NCI-H1436 treated with DMSO at 0.1 percent for 48 hours (cell line): Measurements from ENCODE around the gene PRKCG.

ENCODE experiments used
- DNase-seq: peaks from one replicate; lab custom pipeline; 2025; lab: John Stamatoyannopoulos, UW

PRKCG gene

DNA sequence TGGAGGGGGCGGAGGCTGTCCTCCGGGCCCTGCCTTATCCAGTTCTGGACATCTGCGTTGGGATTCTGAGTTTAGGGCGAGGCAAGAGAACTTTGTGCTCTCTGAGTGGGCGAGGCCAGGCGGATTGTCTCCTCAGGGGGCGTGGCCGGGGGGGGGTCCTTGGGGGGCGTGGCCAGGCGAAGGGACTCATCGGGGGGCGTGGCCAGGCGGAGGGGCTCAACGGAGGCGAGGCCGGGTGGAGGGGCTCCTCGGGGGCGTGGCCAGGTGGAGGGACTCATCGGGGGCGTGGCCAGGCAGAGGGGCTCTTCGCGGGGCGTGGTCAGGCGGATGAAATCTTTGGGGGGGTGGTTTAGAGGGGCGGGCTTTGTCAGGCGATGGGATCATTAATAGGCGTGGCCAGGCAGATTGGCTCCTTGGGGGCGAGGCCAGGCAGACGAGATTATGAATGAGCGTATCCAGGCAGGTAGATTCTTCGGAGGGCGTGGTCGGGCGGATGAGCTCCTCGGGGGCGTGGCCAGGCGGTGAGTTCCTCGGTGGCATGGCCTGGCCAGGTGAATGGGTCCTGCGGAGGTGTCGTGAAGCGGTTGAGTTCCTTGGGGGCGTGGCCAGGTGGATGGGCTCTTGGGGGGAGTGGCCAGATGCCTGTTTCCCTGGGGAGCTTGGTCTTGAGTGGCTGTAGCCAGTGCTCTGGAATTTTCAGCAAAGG is 16.8 kb downstream of the PRKCG start:
- DNase-seq = no peak

DNA sequence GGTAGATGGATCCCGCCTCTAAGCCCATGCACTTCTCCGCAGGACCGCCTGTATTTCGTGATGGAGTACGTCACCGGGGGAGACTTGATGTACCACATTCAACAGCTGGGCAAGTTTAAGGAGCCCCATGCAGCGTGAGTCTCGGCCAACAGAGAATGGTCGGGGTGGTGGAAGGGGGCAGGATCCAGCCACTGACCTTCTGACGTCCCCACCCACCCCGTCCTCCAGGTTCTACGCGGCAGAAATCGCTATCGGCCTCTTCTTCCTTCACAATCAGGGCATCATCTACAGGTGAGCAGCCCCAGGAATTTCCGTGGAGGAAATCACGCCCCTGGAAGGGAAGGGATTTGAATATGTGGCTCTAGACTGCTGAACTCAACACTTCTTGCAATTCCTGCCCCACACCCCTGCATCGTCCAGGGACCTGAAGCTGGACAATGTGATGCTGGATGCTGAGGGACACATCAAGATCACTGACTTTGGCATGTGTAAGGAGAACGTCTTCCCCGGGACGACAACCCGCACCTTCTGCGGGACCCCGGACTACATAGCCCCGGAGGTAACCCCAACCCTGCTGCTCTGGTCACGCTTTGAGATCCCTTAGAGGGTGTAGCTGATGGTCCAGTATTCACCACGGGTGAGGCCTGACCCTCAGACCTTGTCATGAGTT is 18.3 kb downstream of the PRKCG start:
- DNase-seq = no peak

DNA sequence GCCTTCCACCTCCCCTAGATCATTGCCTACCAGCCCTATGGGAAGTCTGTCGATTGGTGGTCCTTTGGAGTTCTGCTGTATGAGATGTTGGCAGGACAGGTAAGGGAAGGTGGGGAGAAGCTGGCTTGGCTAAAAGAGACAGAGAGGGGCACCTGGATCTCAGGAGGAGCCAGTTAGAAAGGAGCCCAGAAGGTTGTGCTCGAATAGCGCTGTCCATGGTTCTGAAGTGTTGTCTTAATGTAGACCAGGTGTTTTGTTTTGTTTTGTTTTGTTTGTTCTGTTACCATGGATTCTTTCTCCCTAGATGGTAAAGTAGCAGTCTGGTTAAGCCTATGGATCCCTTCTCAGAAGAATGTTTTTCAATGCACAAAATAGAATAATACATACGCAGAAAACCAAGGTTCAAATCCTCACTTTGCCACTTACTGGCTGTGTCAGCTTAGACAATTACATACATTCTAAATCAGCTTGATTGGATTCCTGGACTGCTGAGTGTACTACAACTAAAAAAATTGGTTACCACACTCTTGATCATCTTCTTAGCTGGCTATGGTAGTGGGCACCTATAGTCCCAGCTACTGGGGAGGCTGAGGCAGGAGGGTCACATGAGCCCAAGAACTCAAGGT is 21.2 kb downstream of the PRKCG start:
- no peak for DNase-seq

DNA sequence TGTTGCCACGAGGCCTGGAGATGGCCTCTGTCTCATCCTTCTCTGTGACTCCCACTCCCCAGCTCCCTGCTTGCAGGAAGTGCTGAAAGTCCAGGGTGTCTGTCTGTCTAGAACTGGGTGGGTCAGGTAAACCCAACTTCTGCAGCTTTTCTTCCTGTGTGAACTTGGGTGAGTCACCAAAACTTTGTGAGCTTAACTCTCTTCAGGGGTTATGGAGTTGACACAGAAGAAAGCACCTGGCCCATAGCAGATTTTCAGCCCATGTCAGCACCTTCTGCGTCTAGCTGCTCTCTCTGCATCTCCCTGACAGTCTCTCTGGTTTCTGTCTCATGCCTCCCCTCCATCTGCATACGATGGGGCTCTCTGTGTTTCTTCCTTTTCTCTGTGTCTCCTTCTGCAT is 22.9 kb downstream of the PRKCG start:
- DNase-seq = no peak

DNA sequence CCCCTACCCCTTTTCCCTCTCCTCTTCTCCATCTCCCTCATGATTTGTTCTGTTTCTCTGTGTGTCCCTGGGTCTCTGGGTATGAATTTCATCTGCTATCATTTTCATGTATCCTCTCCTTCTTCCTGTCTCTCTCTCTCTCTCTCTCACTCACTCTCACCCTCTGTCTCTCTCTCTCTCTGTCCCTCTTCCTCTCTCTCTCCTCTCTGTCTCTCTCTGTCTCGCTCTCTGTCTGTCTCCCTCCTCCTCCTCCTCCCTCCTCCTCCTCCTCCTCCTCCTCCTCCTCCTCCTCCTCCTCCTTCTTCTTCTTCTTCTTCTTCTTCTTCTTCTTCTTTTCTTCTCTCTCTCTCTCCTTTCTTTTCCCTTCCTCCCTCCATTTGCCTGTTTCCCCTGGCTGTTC is 23.8 kb downstream of the PRKCG start:
- no peak for DNase-seq

DNA sequence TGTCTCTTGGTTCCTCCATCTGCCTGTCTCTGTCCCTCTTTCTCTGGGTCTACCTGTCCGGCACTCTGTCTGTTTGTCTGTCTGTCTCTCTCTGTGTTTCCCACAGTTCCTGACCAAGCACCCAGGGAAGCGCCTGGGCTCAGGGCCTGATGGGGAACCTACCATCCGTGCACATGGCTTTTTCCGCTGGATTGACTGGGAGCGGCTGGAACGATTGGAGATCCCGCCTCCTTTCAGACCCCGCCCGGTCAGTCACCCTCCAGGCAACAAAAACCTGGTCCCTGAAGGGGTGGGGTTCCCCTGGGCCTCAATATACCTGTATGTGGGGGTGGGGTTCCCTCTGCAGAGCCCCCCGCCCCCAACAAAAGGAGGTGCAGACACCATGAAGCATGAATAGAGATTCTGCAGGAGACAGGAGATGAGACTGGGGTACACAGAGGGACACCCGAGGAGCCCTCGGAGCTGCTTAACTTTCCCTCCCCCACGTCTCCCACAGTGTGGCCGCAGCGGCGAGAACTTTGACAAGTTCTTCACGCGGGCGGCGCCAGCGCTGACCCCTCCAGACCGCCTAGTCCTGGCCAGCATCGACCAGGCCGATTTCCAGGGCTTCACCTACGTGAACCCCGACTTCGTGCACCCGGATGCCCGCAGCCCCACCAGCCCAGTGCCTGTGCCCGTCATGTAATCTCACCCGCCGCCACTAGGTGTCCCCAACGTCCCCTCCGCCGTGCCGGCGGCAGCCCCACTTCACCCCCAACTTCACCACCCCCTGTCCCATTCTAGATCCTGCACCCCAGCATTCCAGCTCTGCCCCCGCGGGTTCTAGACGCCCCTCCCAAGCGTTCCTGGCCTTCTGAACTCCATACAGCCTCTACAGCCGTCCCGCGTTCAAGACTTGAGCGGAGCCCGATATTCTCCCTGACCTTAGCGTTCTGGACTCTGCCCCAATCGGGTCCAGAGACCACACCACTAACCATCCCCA is 24.5 kb downstream of the PRKCG start:
- DNase-seq = no peak

DNA sequence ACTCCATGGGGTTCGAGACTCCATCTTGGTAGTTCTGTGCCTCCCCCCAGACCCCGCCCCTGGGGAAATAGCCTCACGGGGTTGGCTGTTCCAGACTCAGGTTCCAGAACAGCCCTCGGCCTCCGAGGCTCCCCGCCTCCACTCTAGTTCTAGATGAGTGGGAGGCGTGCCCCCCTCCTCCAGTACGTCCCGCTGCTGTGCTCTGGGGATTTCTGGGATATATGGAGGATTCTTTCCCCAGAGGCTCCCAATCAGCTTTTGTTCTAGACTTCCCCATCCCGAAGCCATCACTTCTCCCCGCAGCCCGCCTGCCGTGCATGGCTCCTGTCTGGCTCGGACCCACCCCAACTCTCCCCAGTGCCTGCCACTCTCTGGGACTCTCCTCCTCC is 25.2 kb downstream of the PRKCG start:
- no peak for DNase-seq

DNA sequence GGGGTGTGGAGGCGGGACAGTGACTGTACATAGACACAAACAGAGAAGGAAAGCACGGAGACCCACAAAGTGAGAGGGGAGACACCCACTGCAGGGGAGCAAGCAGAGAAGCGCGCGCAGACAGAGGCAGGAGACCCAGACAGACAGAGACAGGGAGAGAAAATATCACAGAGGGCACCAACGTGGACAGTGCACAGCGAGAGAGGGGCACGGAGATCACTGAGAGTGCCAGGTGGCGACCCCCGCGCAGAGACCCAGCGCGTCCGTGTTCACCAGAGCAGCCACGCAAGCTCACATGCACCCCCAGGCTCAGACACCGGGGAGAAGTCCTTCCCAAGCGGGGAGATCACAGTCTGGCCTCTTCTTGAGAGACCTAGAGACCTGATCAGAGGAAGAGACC is 25.7 kb downstream of the PRKCG start:
- DNase-seq = no peak

DNA sequence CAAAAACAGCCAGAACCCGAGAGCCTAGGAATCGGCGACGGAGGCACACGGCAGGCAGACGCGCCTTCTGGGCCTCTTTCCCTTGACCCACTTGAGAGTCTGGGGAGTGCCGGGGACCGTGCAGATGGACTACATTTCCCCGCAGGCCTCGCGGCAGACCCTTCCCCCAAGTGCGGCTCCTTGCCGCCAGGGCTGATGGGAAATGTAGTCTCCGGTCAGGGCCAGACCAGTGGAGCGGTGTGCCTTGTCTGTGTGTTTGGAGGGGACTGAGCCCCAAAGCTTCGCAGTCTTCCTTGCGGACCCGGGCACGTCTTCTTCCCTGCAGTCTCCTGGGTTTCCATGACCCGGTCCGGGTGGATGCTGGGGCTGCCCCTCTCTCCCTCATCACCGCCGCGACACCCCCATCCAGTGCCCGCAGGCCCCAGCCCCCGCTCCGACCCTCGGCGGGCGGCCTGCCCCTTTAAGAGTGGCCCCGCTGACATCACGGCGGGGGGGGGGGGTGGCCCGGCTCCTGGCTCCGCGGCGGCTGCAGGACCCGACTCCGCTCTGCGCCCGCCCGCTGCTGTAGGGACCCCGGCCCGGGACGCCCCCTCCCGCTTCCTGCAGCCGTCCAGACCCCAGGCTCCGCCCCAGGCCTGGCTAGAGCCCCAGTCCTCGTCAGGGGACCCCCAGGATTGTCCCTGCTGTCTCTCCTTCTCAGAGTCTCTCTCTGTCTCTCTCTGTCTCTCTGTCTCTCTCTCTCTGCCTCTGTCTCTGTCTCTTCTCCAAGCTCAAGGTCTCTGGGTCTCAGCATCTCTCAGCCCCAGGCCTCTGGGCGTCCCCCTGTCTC is 26.3 kb downstream of the PRKCG start:
- DNase-seq = no peak

DNA sequence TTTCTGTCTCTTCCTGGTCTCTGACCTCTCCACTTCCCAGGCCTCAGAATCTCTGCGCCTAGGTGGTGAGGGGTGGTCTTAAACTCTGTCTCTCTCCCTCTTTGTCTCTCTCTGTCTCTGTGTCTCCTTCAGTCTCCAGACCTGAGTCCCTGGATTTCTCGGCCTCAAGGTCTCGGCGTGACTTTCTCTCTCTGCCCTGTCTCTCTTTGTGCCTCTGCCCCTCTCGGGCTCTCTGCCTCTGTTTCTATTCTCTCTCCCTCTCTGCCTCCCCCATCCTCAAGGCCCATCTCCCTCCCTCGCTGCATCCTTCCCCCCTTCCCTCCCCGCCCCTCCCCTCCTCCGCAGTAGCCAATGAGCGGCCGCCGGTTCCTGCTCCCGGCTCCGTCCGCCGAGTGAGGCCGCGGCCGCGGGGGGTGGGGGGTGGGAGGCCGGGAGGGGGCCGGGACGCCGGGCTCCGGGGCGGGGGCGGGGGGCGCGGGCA is 27.0 kb downstream of the PRKCG start, which contains the start of gene CACNG7:
Gene CACNG7, plus strand, starts transcription at position 344 of the 481 bp plus-strand sequence. CDS start 3,554 bp downstream, outside the sequence.
- no peak for DNase-seq

DNA sequence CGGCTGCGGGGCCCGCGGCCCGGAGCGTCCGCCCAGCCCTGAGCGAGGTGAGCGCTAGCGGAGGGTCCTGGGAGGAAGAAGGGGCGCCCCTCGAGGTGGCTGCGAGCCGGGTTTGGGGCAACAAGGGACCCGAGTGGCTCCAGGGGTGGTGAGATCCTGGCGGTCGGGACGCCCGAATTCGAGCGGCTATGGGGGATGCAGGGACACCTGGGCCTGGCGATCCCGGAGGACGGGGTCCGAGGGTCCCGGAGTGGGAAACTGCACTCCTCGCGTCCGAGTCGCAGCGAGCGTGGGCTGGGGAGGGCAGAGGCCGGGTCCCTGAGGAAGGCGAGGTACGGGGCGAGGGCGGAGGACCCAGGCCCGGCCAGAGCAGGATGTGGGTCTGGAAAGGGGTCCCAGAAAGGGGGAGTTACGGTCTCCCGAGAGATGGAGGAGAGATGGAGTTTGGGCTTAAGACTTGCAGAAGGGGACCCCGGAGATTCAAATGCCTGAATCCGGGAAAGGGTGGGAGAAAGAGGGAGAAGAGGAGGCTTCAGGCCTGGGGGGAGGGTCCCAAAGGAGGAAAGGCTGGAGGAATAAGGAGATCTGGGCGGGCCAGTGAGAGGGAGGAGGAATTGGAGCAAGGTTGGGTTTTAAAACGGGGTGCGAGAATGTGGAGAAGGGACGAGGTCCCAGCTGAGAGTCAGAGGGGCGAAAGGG is 27.6 kb downstream of the PRKCG start:
- DNase-seq = no peak

DNA sequence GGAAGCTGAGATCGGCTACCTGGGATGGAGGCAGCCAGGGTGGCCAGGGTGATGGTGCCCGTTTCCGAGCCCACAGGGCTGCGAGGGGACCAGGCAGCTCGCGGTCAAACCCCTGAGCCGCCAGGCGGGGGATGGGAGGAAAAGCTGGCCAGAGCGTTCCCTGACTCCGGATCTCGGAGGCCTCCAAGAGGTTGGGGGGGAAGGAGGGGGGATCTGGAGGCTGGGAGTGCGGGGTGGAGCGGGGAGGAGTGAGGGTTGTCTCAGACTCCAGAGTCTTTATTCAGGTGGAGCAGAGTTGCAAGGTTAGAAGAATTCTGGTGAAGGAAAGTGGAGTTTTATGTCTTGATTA is 28.1 kb downstream of the PRKCG start:
- DNase-seq = no peak

DNA sequence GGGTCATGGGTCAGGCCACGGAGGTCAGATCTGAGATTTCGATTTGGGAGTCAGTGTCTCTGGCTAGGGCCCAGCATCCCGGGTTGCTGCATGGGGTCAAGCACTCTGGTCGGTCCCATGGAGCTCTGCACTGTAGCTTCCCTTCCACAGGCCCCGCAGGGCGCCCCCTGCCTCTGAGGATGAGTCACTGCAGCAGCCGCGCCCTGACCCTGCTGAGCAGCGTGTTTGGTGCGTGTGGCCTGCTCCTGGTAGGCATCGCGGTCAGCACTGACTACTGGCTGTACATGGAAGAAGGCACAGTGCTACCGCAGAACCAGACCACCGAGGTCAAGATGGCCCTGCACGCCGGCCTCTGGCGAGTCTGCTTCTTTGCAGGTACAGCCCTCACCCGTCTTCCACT is 30.7 kb downstream of the PRKCG start:
- DNase-seq = no peak

DNA sequence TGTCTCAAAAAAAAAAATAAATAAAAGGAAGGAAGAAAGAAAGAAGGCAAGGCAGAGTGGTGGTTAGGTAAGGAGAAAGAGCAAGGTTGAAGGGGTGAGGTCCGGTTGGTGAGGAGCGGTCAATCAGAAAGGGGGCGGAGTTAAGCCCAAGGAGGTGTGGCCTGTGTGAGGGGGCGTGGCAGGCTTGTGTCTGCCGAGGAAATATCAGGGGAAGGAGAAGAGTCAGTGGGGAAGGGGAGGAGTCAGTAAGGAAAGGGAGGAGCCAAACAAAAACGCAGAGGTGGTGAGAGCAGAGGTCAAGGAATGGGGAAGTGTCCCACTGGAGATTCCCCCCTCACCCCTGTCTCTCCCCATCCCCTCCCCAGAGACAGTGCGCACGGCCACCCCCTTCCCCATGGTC is 33.0 kb downstream of the PRKCG start:
- no peak for DNase-seq

DNA sequence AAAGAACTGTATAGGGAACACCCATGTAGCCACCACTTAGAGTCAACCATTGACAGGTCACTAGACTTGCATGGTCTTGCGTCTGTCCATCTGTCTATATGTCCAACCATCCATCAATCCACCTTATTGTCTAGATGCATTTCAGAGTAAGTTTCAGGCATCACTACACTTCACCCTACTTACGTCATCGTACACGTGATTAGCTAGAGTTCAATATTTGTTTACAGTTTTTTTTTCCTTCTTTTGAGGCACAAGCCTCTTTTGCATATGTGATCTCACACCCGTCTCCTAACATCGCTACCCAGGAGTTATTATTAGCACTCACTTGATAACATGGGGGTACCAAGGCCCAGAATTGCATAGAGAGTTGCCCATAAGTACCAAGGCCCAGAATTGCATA is 34.0 kb downstream of the PRKCG start:
- no peak for DNase-seq

DNA sequence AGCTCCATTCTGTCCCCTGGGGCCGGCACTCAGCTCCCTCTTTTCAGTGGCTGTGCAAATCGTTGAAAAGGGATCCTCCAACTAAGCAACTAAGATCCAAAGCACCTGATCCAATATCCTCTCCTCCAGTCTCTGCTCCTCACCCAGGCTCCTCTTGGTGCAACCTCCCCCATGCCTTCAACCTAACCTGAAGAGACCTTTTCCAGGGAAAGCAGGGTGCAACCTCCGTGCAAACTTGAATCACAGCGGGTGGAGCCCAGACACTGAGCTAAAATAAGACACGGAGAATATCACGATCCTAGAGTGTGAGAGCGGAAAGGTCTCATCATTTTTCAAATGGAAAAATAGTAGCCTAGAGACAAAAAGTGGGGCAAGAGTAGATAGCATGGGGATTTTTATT is 35.4 kb downstream of the PRKCG start:
- no peak for DNase-seq

DNA sequence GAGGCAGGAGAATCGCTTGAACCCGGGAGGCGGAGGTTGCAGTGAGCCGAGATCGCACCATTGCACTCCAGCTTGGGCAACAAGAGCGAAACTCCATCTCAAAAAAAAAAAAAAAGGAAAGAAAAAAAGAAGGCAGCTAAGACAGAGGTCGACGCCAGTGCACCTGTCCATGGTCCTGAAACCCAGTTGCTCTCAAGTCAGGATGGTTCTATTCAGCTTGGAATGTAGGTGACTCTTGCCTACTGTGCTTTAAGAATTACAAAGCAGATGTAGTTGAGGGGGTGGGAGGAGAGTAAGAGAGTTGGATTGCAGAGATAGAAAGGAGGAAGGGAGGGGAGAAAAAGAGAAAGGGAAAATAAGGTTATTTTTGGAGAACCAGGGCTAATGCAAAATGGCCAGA is 45.7 kb downstream of the PRKCG start:
- DNase-seq = no peak

DNA sequence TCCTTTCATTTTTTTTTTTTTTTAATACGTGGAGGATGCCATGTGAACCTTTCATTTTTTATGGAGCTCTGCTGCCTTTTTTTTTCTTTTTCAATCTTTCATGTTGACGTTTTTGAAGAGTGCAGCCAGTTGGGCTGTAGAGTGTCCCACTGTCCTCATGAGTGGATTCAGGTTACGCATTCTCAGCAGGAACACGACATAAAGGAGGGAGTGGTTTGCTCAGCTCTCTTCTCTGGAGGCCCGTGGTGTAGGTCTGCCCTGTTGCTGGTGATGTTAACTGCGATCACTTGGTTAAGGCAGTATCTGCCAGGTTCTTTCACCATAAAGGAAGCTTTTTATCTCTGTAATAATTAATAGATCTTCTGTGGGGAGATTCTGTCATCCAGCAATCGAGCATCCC is 54.0 kb downstream of the PRKCG start:
- DNase-seq = no peak

DNA sequence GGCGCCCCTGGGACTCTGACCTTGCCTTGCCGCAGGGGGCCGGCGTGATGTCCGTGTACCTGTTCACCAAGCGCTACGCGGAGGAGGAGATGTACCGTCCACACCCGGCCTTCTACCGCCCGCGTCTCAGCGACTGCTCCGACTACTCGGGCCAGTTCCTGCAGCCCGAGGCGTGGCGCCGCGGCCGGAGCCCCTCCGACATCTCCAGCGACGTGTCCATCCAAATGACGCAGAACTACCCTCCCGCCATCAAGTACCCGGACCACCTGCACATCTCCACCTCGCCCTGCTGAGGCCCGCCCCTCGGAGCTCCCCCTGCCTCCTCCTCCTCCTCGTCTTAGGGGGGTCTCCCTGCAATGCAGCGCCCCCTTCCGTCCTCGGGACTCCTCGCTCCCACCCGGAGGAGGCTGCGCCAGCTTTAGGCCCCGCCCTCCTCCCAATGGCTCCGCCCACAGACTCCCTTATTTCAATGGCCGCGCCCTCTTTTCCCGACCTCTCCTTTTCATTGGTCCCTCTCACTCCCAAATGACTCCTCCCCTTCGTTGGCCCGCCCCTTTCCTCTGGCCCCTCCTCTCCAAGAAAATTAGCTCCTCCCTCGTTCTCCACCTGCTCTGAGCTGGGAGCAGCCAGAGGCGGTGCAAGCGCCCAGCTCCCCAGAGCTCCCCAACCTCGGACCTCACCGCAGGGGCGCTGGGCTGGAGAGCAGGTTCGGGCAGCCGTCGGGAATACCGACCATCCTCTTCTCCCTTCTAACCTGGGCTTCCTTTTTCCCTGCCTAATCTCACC is 60.2 kb downstream of the PRKCG start:
- no peak for DNase-seq

DNA sequence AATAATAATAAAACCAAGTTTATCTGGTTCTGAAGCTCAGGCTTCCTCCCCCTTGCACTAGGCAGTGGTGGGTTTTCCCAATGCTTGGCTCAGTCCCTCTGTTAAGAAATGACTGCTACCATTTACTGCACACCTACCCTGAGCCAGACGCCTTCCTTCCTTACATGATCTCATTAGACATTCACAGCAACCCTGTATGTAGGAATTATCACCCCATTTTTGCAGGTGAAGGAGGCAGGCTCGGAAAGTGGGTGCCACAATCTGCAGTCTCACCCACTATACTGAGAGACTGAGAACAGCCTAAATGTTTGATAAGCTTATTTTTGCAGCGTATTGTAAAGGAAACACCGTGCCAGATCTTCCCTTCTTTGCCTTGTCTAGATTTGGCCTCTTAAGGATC is 62.4 kb downstream of the PRKCG start:
- DNase-seq = no peak
